NCI-H226 (cell line): ENCODE data around the gene SCYGR4.
"Not testable (repeated sequence)": the region's sequence is repeated elsewhere in the genome, so short reads cannot be mapped to it uniquely, and the experiment has no call there.

Source experiments
- DNase-seq: peaks from one replicate; pipeline ENCODE4 v3.0.0-alpha.2; 2015

The SCYGR4 gene, protein sequence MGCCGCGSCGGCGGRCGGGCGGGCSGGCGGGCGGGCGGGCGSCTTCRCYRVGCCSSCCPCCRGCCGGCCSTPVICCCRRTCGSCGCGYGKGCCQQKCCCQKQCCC

DNA sequence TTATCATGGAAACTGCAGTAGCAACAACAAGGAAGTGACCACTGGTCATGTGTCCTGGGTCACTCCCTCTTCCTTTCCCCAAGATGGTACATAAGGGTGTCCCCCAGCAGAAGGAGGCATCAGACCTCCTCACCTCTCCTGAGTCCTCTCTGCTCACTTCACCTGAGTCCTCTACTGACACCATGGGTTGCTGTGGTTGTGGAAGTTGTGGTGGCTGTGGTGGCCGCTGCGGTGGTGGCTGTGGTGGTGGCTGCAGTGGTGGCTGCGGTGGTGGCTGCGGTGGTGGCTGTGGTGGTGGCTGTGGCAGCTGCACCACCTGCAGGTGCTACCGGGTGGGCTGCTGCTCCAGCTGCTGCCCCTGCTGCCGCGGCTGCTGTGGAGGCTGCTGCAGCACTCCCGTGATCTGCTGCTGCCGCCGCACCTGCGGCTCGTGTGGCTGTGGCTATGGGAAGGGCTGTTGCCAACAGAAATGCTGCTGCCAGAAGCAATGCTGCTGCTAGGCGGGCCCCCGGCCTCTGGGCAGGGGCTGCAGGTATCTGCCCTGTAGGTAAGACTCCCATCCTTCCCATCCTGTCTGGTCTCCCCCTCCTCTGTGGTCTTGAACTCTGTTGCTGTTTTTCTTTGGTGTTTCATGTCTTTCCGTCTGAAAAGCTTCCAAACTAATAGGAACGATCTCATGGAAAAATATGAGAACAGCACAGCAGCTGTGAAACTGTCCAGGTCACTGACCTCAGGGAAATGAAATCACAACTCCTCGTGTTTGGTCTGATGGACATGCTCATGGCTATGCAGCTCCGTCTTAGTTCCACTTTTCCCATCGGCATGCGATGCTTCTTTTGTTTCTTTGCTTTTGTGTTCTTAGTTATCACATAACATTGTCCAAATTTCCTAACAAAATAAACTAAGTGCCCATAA is at the start of gene SCYGR4:
Gene SCYGR4, plus strand, starts transcription at position 183 of the 915 bp plus-strand sequence. Its CDS starts 0 bp downstream, at position 183.
- DNase-seq = no peak

- DNase-seq = no peak
These were observed 48.5 kb upstream of the SCYGR4 start for GRCh38 chr2:227568852-227569169.

DNA sequence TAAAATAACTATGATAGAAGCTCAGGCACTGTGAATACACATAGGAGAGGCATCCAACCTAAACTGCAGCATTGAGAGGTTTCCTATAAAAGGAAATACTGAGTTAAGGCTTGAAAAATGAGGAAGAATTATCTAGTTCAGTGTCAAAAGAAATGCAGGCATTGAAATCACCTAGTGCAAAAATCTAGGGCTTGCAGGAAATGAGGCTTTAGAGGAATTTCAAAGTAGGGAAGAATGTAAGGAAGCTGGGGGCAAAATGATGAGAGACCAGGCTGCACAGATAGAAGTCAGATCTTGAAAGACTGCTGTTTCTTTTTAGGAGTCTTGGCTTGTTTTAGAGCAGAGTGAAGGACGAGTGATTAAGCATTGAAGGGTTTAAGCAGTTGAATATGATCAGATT is 46.7 kb upstream of the SCYGR4 start:
- no peak for DNase-seq

DNA sequence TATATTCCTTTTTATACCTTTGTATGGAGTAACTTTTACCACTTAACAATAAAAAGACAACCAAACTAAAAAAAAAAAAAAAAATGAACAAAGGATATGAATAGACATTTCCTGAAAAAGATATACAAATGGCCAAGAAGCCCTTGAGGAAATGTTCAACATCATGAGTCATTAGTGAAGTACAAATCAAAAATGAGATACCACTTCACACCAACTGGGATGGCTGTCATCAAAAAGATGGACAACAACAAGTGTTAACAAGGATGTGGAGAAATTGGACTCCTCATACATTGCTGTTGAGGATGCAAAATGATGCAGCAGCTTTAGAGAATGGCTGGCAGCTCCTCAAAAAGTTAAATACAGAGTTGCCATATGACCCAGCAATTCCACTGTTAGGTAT is 41.2 kb upstream of the SCYGR4 start:
- DNase-seq = peak; percentile 9

DNA sequence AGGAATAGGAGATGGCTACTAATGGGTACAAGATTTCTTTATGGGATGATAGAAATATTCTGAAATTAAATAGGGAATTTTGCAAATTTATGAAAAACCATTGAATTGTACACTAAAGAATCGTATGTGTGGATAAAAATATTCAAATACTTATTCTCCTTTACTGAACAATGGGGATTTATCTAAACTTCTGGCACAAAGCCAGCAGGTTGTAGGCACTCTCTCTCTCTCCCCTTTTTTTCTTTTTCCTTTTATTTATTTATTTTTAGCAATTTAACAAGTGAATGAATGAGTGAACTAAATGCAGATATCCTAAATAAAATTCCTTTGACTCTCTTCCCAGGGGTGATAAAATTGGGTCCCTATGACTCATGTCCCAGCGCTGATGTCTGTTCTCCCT is 40.5 kb upstream of the SCYGR4 start:
- DNase-seq = no peak

- no peak for DNase-seq
These were observed 39.7 kb upstream of the SCYGR4 start for GRCh38 chr2:227577555-227577954.

DNA sequence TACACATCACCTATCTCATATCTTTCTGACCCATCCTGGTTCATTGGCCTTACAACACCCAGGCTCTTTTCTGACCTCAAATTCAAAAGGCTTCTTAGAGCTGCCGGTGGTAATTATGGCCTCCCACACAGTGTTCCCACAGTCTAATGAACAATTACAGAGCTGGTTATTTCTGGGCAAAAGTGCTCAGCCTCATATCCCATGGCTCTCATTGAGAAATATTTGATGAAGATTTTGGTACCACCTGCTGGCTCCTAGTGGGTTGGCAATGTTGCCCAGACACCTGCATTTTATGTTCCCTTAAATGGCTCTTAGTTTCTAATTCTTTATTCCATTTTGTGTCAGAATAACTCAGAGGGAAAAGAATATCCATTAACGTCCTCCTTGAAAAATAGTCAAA is 38.7 kb upstream of the SCYGR4 start:
- DNase-seq = no peak

GRCh38 chr2:227579791-227580190 is 37.5 kb upstream of the SCYGR4 start:
- no peak for DNase-seq

- DNase-seq = no peak
These were observed 34.9 kb upstream of the SCYGR4 start for GRCh38 chr2:227582369-227582768.

DNA sequence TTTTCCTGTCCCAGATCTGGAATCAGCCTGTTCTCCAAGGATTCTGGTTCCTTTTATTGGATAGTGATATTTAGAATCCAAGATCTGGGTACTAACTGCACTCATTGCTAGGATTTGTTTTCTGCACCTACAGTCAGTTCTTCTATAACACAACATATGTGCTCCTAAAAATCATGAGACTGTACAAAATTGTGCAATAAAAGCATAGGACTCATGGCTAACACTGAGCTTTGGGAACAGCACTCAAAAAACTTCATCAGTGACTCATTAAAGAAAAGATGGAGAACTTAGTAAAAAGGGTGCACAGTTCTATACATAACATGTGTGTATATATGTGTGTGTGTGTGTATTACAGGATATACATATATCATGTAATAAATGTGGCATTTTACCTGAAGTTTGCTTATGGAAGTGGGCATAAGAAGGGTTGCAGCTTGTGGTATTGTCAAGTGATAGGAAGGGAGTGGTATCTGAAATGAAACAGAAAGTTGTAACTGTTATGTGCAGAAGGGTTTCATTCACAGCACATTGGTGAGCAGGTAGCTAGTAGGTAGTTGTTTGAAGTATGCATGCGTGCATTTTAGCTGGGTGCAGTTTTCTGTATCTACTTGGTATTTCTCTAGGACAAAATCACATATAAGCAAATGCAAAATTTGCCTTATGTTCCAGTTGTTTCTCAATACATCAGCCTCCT is 24.5 kb upstream of the SCYGR4 start:
- DNase-seq = no peak

GRCh38 chr2:227595797-227596196 is 21.5 kb upstream of the SCYGR4 start:
- DNase-seq = no peak

- DNase-seq = no peak
These were observed 20.3 kb upstream of the SCYGR4 start for GRCh38 chr2:227597036-227597435.

- peak; percentile 3 for DNase-seq
These were observed 19.3 kb upstream of the SCYGR4 start for GRCh38 chr2:227597998-227598397.

DNA sequence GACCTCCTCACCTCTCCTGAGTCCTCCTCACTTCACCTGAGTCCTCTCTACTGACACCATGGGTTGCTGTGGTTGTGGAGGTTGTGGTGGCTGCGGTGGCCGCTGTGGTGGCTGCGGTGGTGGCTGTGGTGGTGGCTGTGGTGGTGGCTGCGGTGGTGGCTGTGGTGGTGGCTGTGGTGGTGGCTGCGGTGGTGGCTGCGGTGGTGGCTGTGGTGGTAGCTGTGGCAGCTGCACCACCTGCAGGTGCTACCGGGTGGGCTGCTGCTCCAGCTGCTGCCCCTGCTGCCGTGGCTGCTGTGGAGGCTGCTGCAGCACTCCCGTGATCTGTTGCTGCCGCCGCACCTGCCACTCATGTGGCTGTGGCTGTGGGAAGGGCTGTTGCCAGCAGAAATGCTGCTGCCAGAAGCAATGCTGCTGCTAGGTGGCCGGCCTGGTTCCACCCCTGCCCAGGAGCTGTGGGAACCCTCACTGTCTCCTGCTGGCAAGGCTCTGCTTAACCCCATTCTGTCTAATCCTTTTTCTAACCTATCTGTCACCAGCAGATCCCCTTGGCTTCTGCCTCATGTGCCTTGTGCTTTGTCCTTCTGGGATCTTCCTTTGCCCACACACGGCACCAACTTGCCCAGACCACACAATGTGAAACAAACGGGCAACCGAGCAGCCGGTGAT is 18.3 kb upstream of the SCYGR4 start, which contains the start of gene SCYGR2:
Gene SCYGR2, plus strand, starts transcription at position 59 of the 669 bp plus-strand sequence. Its CDS starts 0 bp downstream, at position 59.
- not testable (repeated sequence) for DNase-seq

- DNase-seq = no peak
These were observed 14.9 kb upstream of the SCYGR4 start for GRCh38 chr2:227602358-227602757.

- DNase-seq = no peak
These were observed 10.8 kb upstream of the SCYGR4 start for GRCh38 chr2:227606476-227606875.

- DNase-seq = peak; percentile 48
These were observed 9.4 kb upstream of the SCYGR4 start for GRCh38 chr2:227607941-227608340.

DNA sequence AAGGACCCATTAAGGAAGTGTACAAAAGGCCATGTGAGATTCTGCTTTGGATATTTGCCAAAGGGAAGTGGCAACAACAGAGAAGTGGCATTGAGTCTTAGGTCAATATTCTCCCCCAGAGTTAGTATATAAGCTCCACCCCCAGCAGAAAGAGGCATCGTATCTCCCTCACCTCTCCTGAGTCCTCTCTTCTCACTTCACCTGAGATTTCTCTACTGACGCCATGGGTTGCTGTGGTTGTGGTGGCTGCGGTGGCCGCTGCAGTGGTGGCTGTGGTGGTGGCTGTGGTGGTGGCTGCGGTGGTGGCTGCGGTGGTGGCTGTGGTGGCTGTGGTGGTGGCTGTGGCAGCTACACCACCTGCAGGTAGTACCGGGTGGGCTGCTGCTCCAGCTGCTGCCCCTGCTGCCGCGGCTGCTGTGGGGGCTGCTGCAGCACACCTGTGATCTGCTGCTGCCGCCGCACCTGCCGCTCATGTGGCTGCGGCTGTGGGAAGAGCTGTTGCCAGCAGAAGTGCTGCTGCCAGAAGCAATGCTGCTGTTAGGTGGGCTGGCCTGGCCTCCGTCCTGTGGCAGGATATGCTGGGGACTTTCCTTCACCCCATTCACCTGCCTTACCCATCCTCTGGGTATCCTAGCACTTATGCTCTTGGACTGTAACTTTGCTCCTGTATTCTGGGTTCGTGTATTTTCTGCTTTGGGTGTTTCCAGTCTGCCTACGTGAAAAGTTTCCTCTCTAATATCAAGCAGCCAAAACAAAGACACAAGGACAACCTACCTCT is 8.5 kb upstream of the SCYGR4 start:
- no peak for DNase-seq

DNA sequence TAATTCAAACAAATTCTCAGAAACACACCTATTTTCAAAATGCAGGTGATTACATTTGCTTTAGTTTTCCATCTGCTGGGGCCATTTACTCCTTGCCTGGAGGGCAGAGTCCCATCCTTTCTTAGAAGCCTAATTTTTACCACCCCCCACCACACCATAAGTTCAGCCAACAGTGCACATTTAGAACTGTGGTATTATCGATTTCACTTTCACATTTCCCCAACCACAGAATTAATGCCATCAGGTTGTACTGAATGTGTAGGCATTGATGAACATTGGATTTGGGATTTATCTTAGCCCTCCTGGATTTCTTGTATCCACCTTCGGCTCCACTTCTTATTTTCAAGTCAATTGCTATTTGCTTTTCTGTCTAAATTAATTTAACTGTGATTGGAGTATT is 7.2 kb upstream of the SCYGR4 start:
- no peak for DNase-seq

DNA sequence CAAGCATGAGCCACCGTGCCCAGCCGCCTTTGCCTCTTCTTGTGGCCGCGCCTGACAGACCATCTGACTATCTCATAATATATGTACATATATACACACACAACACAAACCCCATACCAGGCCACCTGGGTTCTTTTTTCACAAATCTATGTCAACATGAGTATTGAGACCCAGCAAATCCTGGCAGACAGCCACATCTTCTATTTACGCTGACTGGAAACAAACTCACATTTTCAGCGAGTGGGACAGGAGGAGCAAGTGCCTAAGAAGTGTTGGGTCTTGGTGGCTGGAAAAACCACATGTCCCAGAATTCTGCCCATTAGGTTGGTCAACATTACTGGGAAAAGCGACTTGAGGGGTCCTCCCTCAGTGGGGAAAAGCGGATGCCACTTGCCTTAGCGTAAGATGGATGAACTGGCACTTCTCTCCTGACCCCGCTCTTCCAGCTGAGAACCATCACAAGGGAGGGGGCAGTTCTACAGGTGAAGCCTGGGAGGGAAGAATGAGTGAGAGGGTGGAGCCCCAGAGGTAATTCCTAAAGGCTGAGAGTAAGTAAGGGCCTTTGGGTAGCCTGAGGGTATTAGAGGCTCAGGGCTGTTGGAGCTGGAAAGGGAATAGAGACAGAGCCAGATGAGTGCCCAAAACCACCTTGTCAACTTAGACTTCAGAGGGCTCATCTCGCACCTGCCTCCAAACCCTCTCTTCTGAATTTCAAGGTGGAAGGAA is 4.6 kb upstream of the SCYGR4 start:
- no peak for DNase-seq

DNA sequence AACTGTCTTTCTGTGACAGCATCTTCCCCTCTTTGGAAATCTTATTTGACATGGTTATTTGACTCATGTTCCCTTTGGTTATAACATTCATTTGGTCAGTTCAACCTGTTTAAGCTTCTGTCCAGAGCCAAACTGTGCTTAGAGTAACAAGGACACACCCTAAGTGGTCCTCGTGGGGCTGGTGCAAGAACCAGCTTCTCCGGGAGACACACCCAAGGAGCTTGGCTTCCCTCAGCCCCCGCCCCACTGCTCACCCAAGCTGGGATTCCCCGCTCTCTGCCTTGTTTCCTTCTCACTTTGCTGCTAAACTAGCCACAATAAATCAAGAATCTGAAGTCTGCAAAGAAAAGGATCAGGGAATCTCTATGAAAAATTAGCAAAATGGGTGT is 4.0 kb upstream of the SCYGR4 start:
- DNase-seq = no peak

GRCh38 chr2:227614246-227614645 is 3.1 kb upstream of the SCYGR4 start:
- DNase-seq = no peak
